Loucy (cell line): ENCODE measurements around the gene SAC3D1.

ENCODE experiments used
- H2AFZ ChIP-seq: fragments of 200-600 bp; sonication (generic); 2 replicates; pipeline ENCODE4 v1.6.0; 2016; ENCODE audit warnings: antibody characterized with exemption, mild to moderate bottlenecking, low read length, moderate library complexity
- H3F3A ChIP-seq: fragments of 200-600 bp; 2 replicates; pipeline ENCODE4 v1.6.0; 2016; ENCODE audit warnings: antibody characterized with exemption, low read depth, mild to moderate bottlenecking
- H3K27me3 ChIP-seq: fragments of 200-600 bp; sonication (generic); 2 replicates; pipeline ENCODE4 v1.6.1; 2014; ENCODE audit warnings: low read length, mild to moderate bottlenecking; ENCODE audit not compliant: insufficient read depth, poor library complexity, severe bottlenecking
- H3K36me3 ChIP-seq: fragments of 200-600 bp; sonication (generic); 2 replicates; pipeline ENCODE4 v1.6.1; 2016; ENCODE audit warnings: low read length; ENCODE audit not compliant: insufficient read depth
- H3K4me1 ChIP-seq: fragments of 200-600 bp; sonication (generic); 2 replicates; pipeline ENCODE4 v1.5.1; 2014; ENCODE audit warnings: low read length, mild to moderate bottlenecking; ENCODE audit not compliant: insufficient read depth, poor library complexity, severe bottlenecking
- H3K4me2 ChIP-seq: fragments of 200-600 bp; sonication (generic); 2 replicates; pipeline ENCODE4 v1.6.0; 2014; ENCODE audit warnings: antibody characterized with exemption, low read length, low read depth, mild to moderate bottlenecking; ENCODE audit not compliant: poor library complexity, severe bottlenecking
- H3K4me3 ChIP-seq: fragments of 200-600 bp; sonication (generic); 2 replicates; pipeline ENCODE4 v1.5.1; 2014; ENCODE audit warnings: low read length, mild to moderate bottlenecking, mixed read lengths; ENCODE audit not compliant: poor library complexity, severe bottlenecking
- H3K79me2 ChIP-seq: fragments of 200-600 bp; sonication (generic); 2 replicates; pipeline ENCODE4 v1.6.1; 2014; ENCODE audit warnings: low read length; ENCODE audit not compliant: insufficient read depth
- H3K9ac ChIP-seq: fragments of 200-600 bp; sonication (generic); 2 replicates; pipeline ENCODE4 v1.6.0; 2014; ENCODE audit warnings: mild to moderate bottlenecking, low read depth, low read length, moderate library complexity; ENCODE audit not compliant: poor library complexity, severe bottlenecking
- H3K9me2 ChIP-seq: fragments of 200-600 bp; sonication (generic); replicated peaks from 2 replicates; pipeline ENCODE4 v1.6.1; 2016; ENCODE audit warnings: low read depth, low read length, mixed read lengths
- H3K9me3 ChIP-seq: fragments of 200-600 bp; sonication (generic); 2 replicates; pipeline ENCODE4 v1.6.1; 2014; ENCODE audit warnings: mild to moderate bottlenecking, antibody characterized with exemption, low read length, low read depth; ENCODE audit not compliant: insufficient read depth
- H4K20me1 ChIP-seq: fragments of 200-600 bp; sonication (generic); 2 replicates; pipeline ENCODE4 v1.6.0; 2014; ENCODE audit warnings: antibody characterized with exemption, low read length, mild to moderate bottlenecking; ENCODE audit not compliant: insufficient read depth, poor library complexity, severe bottlenecking
- EZH2phosphoT487 ChIP-seq: fragments of 200-600 bp; IDR thresholded peaks from 2 replicates; pipeline ENCODE4 v1.6.1; 2018; ENCODE audit warnings: antibody characterized with exemption, mild to moderate bottlenecking, moderate library complexity, borderline replicate concordance
- TF ChIP-seq, protein P1 (sequence below): fragments of 200-600 bp; sonication (generic); conservative IDR thresholded peaks from 2 replicates; pipeline ENCODE4 v1.5.1; 2014; ENCODE audit warnings: mild to moderate bottlenecking, antibody characterized with exemption, low read length

The SAC3D1 gene

DNA sequence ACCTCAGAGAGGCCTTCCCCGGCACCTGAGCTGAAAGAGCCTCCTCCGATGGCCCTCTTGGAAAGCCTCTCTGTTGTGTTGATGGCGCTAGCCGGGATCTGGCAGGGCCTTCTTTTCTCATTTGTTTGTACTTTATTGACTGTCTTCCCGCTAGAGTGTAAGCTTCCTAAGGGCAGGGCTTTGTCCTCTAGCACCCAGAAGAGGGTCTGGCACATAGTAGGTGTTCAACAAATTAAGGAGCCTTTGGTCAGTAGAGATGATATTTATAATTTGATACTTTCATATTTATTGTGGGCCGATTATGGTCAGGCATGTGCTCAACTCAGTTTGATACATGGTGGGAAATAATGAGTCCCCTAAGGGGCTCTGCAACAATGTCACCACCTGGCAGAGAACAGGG lies 23.1 kb upstream of the SAC3D1 start:
- no peak overlapping the region for H3K9ac ChIP-seq
- no peak overlapping the region for H3K4me3 ChIP-seq
- H3K4me1 ChIP-seq, result peaks cover 21% of the 10 kb centered on the region
- H2AFZ ChIP-seq, result no peak overlapping the region
- H3K79me2 ChIP-seq, result peaks cover 32% of the 10 kb centered on the region
- H4K20me1 ChIP-seq, result peaks cover 8% of the 10 kb centered on the region
- no peaks in the 10 kb centered on the region for H3K27me3 ChIP-seq
- peaks cover 3% of the 10 kb centered on the region; the same call in 1 of the 2 replicates for H3K36me3 ChIP-seq
- TF ChIP-seq, protein P1, sequence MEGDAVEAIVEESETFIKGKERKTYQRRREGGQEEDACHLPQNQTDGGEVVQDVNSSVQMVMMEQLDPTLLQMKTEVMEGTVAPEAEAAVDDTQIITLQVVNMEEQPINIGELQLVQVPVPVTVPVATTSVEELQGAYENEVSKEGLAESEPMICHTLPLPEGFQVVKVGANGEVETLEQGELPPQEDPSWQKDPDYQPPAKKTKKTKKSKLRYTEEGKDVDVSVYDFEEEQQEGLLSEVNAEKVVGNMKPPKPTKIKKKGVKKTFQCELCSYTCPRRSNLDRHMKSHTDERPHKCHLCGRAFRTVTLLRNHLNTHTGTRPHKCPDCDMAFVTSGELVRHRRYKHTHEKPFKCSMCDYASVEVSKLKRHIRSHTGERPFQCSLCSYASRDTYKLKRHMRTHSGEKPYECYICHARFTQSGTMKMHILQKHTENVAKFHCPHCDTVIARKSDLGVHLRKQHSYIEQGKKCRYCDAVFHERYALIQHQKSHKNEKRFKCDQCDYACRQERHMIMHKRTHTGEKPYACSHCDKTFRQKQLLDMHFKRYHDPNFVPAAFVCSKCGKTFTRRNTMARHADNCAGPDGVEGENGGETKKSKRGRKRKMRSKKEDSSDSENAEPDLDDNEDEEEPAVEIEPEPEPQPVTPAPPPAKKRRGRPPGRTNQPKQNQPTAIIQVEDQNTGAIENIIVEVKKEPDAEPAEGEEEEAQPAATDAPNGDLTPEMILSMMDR, result no peak
- TF ChIP-seq EZH2phosphoT487, result no peak
- H3K9me3 ChIP-seq, result no peaks in the 10 kb centered on the region
- no peaks in the 10 kb centered on the region for H3K9me2 ChIP-seq
- H3F3A ChIP-seq, result peaks cover 6% of the 10 kb centered on the region
- H3K4me2 ChIP-seq, result no peak overlapping the region

DNA sequence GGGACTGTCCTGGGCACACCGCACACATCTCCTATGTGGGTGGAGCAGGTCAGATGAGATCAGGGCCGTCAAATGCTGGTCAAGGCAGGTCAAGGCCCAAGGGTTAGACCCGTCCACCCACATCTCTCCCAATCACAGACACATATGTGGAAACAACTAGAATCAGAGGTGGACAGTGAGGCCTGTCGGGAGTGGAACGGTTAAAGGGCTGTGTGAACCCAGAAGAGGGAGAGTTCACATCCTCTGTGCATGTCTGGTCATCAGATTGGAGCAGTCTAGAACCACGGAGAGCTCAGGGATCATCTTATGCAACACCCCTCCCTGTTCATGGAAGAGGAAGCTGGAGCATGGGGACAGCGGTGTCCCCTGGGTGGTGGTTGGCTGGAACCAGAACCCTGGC lies 21.2 kb upstream of the SAC3D1 start:
- H3K27me3 ChIP-seq, result no peaks in the 10 kb centered on the region
- no peaks in the 10 kb centered on the region for H3F3A ChIP-seq
- peaks cover 6% of the 10 kb centered on the region for H4K20me1 ChIP-seq
- peaks cover 17% of the 10 kb centered on the region for H3K4me1 ChIP-seq
- no peaks in the 10 kb centered on the region for H3K9me3 ChIP-seq
- H3K79me2 ChIP-seq, result peaks cover 29% of the 10 kb centered on the region
- H3K9me2 ChIP-seq, result no peaks in the 10 kb centered on the region
- no peak overlapping the region for H3K4me2 ChIP-seq
- no peak overlapping the region for H3K9ac ChIP-seq
- peaks cover 3% of the 10 kb centered on the region; the same call in 1 of the 2 replicates for H3K36me3 ChIP-seq
- no peak overlapping the region for H3K4me3 ChIP-seq
- no peak for TF ChIP-seq EZH2phosphoT487
- TF ChIP-seq, protein P1, result no peak
- no peak overlapping the region for H2AFZ ChIP-seq

DNA sequence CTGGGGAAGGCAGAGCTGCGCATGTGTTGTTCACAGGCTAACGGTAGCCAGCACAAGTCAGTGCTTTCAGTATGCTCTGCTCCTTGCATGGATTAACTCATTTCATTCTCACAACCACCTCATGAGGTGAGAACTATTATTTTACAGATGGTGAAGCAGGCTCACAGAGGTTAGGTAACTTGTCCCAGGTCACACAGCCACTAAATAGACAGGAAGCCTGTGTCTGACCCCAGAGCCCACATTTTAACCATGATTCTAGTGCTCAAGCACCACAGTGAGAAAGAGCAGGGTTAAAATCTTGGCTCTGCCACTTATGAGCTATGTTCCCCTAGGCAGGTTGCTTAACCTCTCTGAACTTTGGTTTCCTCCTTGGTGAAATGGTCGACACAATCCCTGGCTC lies 20.0 kb upstream of the SAC3D1 start:
- Histone ChIP-seq H3K4me2 (no peak overlapping the region), H3K9me2 (no peaks in the 10 kb centered on the region), H2AFZ (no peak overlapping the region), H3K36me3 (peaks cover 3% of the 10 kb centered on the region; the same call in 1 of the 2 replicates), H3K27me3 (no peaks in the 10 kb centered on the region), H3K79me2 (peaks cover 17% of the 10 kb centered on the region), H3K9me3 (no peaks in the 10 kb centered on the region), H3F3A (no peaks in the 10 kb centered on the region), H3K4me3 (no peak overlapping the region), H4K20me1 (no peaks in the 10 kb centered on the region), H3K9ac (no peak overlapping the region), H3K4me1 (peaks cover 10% of the 10 kb centered on the region)
- TF ChIP-seq, protein P1, result no peak
- TF ChIP-seq EZH2phosphoT487, result no peak
